22Rv1 (cell line): ENCODE measurements around the gene TXNDC11.

Experiments
- H3K27ac ChIP-seq: fragments of 450-650 bp; 2 replicates; pipeline ENCODE4 v1.5.1; 2017
- ZFX ChIP-seq: fragments of 450-650 bp; IDR thresholded peaks from 2 replicates; pipeline ENCODE4 v1.6.1; 2017; ENCODE audit warnings: antibody characterized with exemption, borderline replicate concordance
- TF ChIP-seq, protein P1 (sequence below): fragments of 450-650 bp; IDR thresholded peaks from 2 replicates; pipeline ENCODE4 v1.5.1; 2017; ENCODE audit warnings: mild to moderate bottlenecking

The TXNDC11 gene

DNA sequence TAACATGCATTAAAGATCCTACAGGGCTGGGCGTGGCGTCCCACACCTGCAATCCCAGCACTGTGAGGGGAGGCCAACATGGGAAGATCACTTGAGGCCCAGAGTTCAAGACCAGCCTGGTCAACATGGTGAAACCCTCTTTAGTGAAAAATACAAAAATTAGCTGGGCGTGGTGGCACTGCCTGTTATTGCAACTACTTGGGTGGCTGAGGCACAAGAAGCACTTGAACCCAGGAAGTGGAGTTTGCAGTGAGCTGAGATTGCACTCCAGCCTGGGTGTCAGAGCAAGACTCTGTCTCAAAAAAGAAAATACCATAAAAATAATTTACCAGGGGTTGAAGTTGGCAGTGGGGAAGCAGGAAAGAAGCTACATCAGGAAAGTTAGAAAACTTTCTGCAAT is 12.9 kb downstream of the TXNDC11 start:
- no peak overlapping the region for H3K27ac ChIP-seq
- no peak for TF ChIP-seq ZFX
- TF ChIP-seq, protein P1, sequence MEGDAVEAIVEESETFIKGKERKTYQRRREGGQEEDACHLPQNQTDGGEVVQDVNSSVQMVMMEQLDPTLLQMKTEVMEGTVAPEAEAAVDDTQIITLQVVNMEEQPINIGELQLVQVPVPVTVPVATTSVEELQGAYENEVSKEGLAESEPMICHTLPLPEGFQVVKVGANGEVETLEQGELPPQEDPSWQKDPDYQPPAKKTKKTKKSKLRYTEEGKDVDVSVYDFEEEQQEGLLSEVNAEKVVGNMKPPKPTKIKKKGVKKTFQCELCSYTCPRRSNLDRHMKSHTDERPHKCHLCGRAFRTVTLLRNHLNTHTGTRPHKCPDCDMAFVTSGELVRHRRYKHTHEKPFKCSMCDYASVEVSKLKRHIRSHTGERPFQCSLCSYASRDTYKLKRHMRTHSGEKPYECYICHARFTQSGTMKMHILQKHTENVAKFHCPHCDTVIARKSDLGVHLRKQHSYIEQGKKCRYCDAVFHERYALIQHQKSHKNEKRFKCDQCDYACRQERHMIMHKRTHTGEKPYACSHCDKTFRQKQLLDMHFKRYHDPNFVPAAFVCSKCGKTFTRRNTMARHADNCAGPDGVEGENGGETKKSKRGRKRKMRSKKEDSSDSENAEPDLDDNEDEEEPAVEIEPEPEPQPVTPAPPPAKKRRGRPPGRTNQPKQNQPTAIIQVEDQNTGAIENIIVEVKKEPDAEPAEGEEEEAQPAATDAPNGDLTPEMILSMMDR = no peak

DNA sequence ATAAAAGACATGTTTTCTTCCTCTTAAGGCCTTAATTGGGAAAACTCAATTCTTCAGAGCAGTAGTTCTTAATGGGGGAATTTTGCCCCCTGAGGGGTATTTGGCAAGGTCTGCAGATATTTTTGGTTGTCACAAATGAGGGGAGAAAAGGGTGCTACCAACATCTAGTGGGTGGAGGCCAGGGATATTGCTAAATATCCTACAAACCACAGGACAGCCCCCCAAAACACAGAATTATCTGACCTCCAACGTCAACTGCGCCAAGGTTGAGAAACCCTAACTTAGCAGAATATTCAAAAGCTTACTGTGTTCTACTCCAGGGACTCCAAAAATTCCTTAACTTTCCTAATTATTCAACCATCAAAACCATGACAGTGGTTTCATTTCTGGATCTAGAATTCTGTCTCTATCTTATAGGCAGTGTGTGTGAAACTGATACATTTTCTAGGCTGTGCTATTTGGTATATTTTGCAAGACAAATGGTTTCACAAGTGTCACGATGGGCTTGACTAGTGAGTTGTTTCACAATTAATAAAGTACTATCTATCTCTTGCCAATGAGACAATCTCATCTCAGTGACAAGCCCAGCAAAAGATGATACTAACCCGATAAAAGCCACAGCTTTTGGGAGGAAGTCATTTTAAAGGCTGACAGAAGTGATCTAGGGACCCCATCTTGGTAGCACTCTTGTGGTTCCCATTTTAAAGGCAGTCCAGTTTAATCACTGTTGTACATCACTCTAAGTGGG is 14.7 kb downstream of the TXNDC11 start:
- no peak overlapping the region for H3K27ac ChIP-seq
- TF ChIP-seq, protein P1 = no peak
- no peak for TF ChIP-seq ZFX

DNA sequence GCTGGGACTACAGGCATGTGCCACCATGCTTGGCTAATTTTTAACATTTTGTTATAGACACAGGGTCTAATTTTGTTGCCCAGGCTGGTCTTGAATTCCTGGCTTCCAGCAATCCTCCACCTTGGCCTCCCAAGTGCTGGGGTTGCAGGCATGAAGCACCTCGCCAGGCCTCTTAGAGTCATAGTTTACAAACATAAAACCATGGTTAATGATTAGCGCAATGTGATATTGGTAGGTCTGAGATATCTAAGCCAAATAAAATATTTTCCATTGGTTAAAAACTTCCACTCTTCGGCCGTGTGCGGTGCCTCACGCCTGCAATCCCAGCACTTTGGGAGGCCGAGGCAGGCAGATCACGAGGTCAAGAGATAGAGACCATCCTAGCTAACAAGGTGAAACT is 16.6 kb downstream of the TXNDC11 start:
- TF ChIP-seq ZFX = no peak
- TF ChIP-seq, protein P1 = no peak
- H3K27ac ChIP-seq = no peak overlapping the region

DNA sequence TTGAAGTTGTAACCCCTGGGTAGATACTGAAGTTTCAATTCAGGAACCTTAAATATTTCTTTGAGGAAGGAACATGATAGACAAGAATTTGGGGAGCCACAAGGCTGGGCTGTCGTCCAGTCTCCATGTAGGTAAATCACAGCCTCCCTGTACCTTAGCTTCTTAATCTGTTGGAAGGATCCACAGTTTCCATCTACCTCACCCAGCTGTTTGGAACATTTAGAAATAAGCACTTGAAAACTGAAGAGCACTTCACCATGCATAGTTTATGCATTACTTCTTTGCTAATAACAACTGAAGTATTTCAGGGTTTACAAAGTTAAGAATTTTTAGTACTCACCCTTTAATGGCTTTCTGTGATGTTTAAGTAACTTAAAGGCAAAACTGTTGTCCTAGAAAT is 17.2 kb downstream of the TXNDC11 start:
- H3K27ac ChIP-seq = no peak overlapping the region
- TF ChIP-seq, protein P1 = no peak
- no peak for TF ChIP-seq ZFX

DNA sequence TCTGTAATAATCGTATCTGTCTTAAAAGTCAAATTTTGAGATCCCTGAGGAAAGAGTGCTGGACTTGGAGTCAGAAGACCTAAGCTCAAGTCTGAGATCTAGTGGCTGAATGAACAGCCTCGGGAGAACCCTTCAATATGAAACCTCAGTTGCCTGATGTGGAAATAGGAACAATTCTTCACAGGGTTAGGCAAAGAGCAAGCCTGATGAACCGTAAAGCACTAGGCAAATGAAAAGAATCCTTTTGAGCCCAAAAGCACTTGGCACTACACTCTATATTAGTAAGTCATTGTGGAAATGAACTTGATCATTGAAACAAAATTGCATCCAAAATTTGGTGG is 20.2 kb downstream of the TXNDC11 start:
- H3K27ac ChIP-seq = no peak overlapping the region
- TF ChIP-seq, protein P1 = no peak
- no peak for TF ChIP-seq ZFX

DNA sequence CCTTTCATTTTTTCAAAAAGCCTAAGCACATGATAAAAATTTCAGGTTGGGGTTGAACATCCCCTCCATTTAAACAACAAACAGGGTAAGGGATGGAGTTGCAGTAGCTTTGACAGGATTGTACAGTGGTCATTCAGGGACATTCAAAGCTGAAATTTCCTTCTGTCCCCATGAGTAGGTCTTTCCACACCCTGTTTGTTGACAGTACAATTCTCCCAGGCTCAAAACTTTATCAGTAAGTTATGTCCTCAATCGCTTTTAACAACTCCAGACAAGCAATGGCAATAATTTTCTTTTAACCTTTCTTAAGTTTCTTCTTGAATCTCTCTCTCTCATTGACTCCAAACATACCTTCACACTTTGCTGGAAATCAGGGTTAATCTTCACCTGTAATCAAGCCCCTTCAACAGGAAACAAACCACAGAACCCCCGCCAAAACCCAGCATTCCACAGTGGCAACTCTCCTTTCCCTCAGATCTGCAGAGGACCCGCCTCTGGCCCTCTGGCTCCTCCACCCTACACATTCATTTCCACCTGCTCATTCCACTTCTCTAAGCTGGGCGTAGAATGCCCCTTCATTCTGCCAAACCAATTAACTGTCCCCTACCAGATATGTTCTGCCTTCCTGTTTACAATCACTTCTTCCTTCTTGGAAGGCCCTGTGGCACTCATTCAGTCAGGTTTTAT is 20.7 kb downstream of the TXNDC11 start:
- no peak overlapping the region for H3K27ac ChIP-seq
- TF ChIP-seq, protein P1 = no peak
- TF ChIP-seq ZFX = no peak

DNA sequence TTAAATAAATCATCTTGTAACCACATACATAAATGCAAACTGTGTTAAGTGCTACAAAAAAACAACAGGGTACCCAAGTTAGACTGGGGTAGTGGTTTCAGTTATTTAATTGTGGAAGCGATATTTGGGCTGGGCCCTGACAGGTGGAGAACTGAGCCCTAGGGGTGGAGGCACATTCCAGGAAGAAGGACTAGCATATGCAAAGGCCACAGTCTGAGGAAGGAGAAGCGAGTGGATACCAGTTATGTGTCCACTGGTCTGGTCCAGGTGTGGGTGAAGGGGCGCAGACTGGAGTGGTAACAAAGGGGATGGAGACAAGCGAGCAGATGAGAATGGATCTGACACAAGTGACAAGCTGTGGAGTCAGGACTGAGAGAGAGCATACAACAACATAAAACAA is 22.9 kb downstream of the TXNDC11 start:
- no peak overlapping the region for H3K27ac ChIP-seq
- TF ChIP-seq ZFX = no peak
- TF ChIP-seq, protein P1 = no peak
